Skin epidermis (tissue), 12 donors: ENCODE results near the gene DISC1.
"Not testable (repeated sequence)": the region's sequence is repeated elsewhere in the genome, so short reads cannot be mapped to it uniquely, and the experiment has no call there.

Experiments
- H3K27ac ChIP-seq, 21 experiments: fragments of 200-600 bp; sonication (generic) in 11 of 21; one replicate each; pipeline ENCODE4 v1.5.0; 2020; ENCODE audit warnings: mild to moderate bottlenecking in 3 of 21, inconsistent platforms in 2 of 21, moderate library complexity in 2 of 21
- H3K4me3 ChIP-seq, 7 experiments: fragments of 200-600 bp; sonication (generic) in 2 of 7; one replicate each; pipeline ENCODE4 v1.5.0; 2020; ENCODE audit warnings: inconsistent platforms in 2 of 7, mild to moderate bottlenecking in 2 of 7, moderate library complexity in 1 of 7

DISC1 gene

GRCh38 chr1:231958448-231958847 is 331.9 kb downstream of the DISC1 start:
- Histone ChIP-seq H3K27ac (peak overlapping the region in 1 of 21 experiments; percentile 11), H3K4me3 (no peak overlapping the region)

- Histone ChIP-seq H3K4me3 (no peak overlapping the region), H3K27ac (peak overlapping the region in 1 of 21 experiments; percentile 35)
These were observed 332.8 kb downstream of the DISC1 start for GRCh38 chr1:231959225-231959884.

GRCh38 chr1:231961801-231962200 is 335.2 kb downstream of the DISC1 start:
- H3K4me3 ChIP-seq: not testable (repeated sequence)

GRCh38 chr1:231962636-231963035 is 336.0 kb downstream of the DISC1 start:
- H3K27ac ChIP-seq: no peak overlapping the region
- H3K4me3 ChIP-seq: no peak overlapping the region

More at GRCh38 chr1:231961801-231962200, 335.2 kb downstream of the DISC1 start:
- H3K27ac ChIP-seq: not testable (repeated sequence)

- Histone ChIP-seq H3K27ac (no peak overlapping the region), H3K4me3 (no peak overlapping the region)
These were observed 337.7 kb downstream of the DISC1 start for GRCh38 chr1:231964241-231964640.

GRCh38 chr1:231964961-231965360 is 338.4 kb downstream of the DISC1 start:
- Histone ChIP-seq H3K4me3 (no peak overlapping the region), H3K27ac (no peak overlapping the region)

GRCh38 chr1:231965615-231966014 is 339.0 kb downstream of the DISC1 start:
- Histone ChIP-seq H3K4me3 (no peak overlapping the region), H3K27ac (no peak overlapping the region)

GRCh38 chr1:231966983-231967382 is 340.4 kb downstream of the DISC1 start:
- H3K4me3 ChIP-seq: no peak overlapping the region

GRCh38 chr1:231969076-231969475 is 342.5 kb downstream of the DISC1 start:
- Histone ChIP-seq H3K4me3 (no peak overlapping the region), H3K27ac (no peak overlapping the region)

More at GRCh38 chr1:231966983-231967382, 340.4 kb downstream of the DISC1 start:
- no peak overlapping the region for H3K27ac ChIP-seq

- H3K27ac ChIP-seq, H3K4me3 ChIP-seq: not testable (repeated sequence)
These were observed 343.2 kb downstream of the DISC1 start for GRCh38 chr1:231969761-231970160.

- H3K4me3 ChIP-seq: no peak overlapping the region
- no peak overlapping the region for H3K27ac ChIP-seq
These were observed 344.1 kb downstream of the DISC1 start for GRCh38 chr1:231970684-231971083.

- H3K27ac ChIP-seq: peak overlapping the region in 1 of 21 experiments; percentile 36
- no peak overlapping the region for H3K4me3 ChIP-seq
These were observed 345.0 kb downstream of the DISC1 start for GRCh38 chr1:231971397-231972110.

GRCh38 chr1:231972111-231972445 is 345.5 kb downstream of the DISC1 start:
- H3K27ac ChIP-seq: peak overlapping the region in 2 of 21 experiments; percentile 12 to 36
- H3K4me3 ChIP-seq: no peak overlapping the region

GRCh38 chr1:231973830-231974229 is 347.2 kb downstream of the DISC1 start:
- Histone ChIP-seq H3K27ac (no peak overlapping the region), H3K4me3 (no peak overlapping the region)

- no peak overlapping the region for H3K27ac ChIP-seq
- H3K4me3 ChIP-seq: no peak overlapping the region
These were observed 349.6 kb downstream of the DISC1 start for GRCh38 chr1:231976231-231976630.

GRCh38 chr1:231981675-231982074 is 355.1 kb downstream of the DISC1 start:
- H3K4me3 ChIP-seq: no peak overlapping the region
- H3K27ac ChIP-seq: no peak overlapping the region

- H3K4me3 ChIP-seq: no peak overlapping the region
- no peak overlapping the region for H3K27ac ChIP-seq
These were observed 356.4 kb downstream of the DISC1 start for GRCh38 chr1:231982871-231983587.

GRCh38 chr1:231983588-231984193 is 357.1 kb downstream of the DISC1 start:
- no peak overlapping the region for H3K4me3 ChIP-seq
- no peak overlapping the region for H3K27ac ChIP-seq

- Histone ChIP-seq H3K4me3 (no peak overlapping the region), H3K27ac (no peak overlapping the region)
These were observed 358.9 kb downstream of the DISC1 start for GRCh38 chr1:231985296-231986023.
